Stimulated activated CD8-positive, alpha-beta memory T cell treated with anti-CD3 and anti-CD28 coated beads, Interleukin-15, amount 100 ng/mL, for 24 hours (primary cell): ENCODE results near the gene AQP4.

ENCODE experiments used
- DNase-seq: peaks from one replicate; pipeline ENCODE4 v3.0.0-alpha.2; 2020; ENCODE audit warnings: low read depth

AQP4 gene

GRCh38 chr18:26865557-26865956, at the start of gene AQP4:
AQP4 (minus strand) TSS chr18:26865707; CDS start chr18:26865689, 18 bp downstream.
- DNase-seq = no peak

GRCh38 chr18:26911840-26912239, 46.3 kb upstream of the AQP4 start:
- no peak for DNase-seq

GRCh38 chr18:26909599-26910290, 44.2 kb upstream of the AQP4 start:
- DNase-seq = no peak

GRCh38 chr18:26908906-26909305, 43.4 kb upstream of the AQP4 start:
- DNase-seq = no peak

- DNase-seq = no peak
Measured at GRCh38 chr18:26902291-26902690, 36.8 kb upstream of the AQP4 start.

- no peak for DNase-seq
Measured at GRCh38 chr18:26901020-26901419, 35.5 kb upstream of the AQP4 start.

- DNase-seq = no peak
Measured at GRCh38 chr18:26894426-26894825, 28.9 kb upstream of the AQP4 start.

- DNase-seq = no peak
Measured at GRCh38 chr18:26893996-26894395, 28.5 kb upstream of the AQP4 start.

GRCh38 chr18:26888259-26888658, 22.8 kb upstream of the AQP4 start:
- no peak for DNase-seq

GRCh38 chr18:26875040-26875654, 9.6 kb upstream of the AQP4 start:
- no peak for DNase-seq

- no peak for DNase-seq
Measured at GRCh38 chr18:26874283-26874682, 8.8 kb upstream of the AQP4 start.

GRCh38 chr18:26869640-26870039, 4.1 kb upstream of the AQP4 start:
- no peak for DNase-seq

GRCh38 chr18:26868968-26869586, 3.6 kb upstream of the AQP4 start:
- no peak for DNase-seq

GRCh38 chr18:26867471-26867870, 2.0 kb upstream of the AQP4 start:
- no peak for DNase-seq

- DNase-seq = no peak
Measured at GRCh38 chr18:26864658-26865057, 849 bp downstream of the AQP4 start.

- DNase-seq = no peak
Measured at GRCh38 chr18:26863921-26864497, 1.5 kb downstream of the AQP4 start.

GRCh38 chr18:26863122-26863879, 2.2 kb downstream of the AQP4 start:
- DNase-seq = no peak

GRCh38 chr18:26862084-26862483, 3.4 kb downstream of the AQP4 start:
- DNase-seq = no peak

GRCh38 chr18:26854292-26854881, 11.1 kb downstream of the AQP4 start:
- no peak for DNase-seq

- no peak for DNase-seq
Measured at GRCh38 chr18:26853401-26853800, 12.1 kb downstream of the AQP4 start.

GRCh38 chr18:26843760-26844159, 21.7 kb downstream of the AQP4 start:
- DNase-seq = no peak

GRCh38 chr18:26840965-26841364, 24.5 kb downstream of the AQP4 start:
- DNase-seq = no peak
